GM23248 (cell line): ENCODE measurements around the gene SORT1. TPM values are rescaled to one million over a fixed set of nuclear protein-coding genes. Genes with fewer than 3 reads are reported as not detected.

Experiments used
- DNase-seq: peaks from one replicate; pipeline ENCODE4 v3.0.0-alpha.2; 2015
- H2AFZ ChIP-seq: fragments of 200-600 bp; sonication (generic); 2 replicates; pipeline ENCODE4 v1.6.1; 2016; ENCODE audit warnings: antibody characterized with exemption
- H3F3A ChIP-seq: fragments of 200-600 bp; sonication (generic); 2 replicates; pipeline ENCODE4 v1.6.1; 2016; ENCODE audit warnings: mild to moderate bottlenecking, antibody characterized with exemption, mixed run types; ENCODE audit not compliant: insufficient read depth
- H3K27ac ChIP-seq: fragments of 200-600 bp; sonication (generic); 2 replicates; pipeline ENCODE4 v1.5.1; 2016; ENCODE audit warnings: mild to moderate bottlenecking
- H3K27me3 ChIP-seq: fragments of 200-600 bp; sonication (generic); replicated peaks from 2 replicates; pipeline ENCODE4 v1.6.1; 2016; ENCODE audit warnings: mild to moderate bottlenecking; ENCODE audit not compliant: insufficient read depth
- H3K36me3 ChIP-seq: fragments of 200-600 bp; sonication (generic); 2 replicates; pipeline ENCODE4 v1.6.1; 2016; ENCODE audit warnings: low read depth, mild to moderate bottlenecking
- H3K4me1 ChIP-seq: fragments of 200-600 bp; sonication (generic); 2 replicates; pipeline ENCODE4 v1.6.1; 2016; ENCODE audit warnings: mild to moderate bottlenecking; ENCODE audit not compliant: insufficient read depth
- H3K4me2 ChIP-seq: fragments of 200-600 bp; sonication (generic); one replicate; pipeline ENCODE4 v1.6.1; 2016; ENCODE audit warnings: mild to moderate bottlenecking; ENCODE audit not compliant: unreplicated experiment
- H3K4me3 ChIP-seq: fragments of 200-600 bp; sonication (generic); 2 replicates; pipeline ENCODE4 v1.5.1; 2016; ENCODE audit warnings: mild to moderate bottlenecking
- H3K79me2 ChIP-seq: fragments of 200-600 bp; sonication (generic); 2 replicates; pipeline ENCODE4 v1.6.1; 2016; ENCODE audit warnings: mild to moderate bottlenecking; ENCODE audit not compliant: insufficient read depth
- H3K9ac ChIP-seq: fragments of 200-600 bp; sonication (generic); 2 replicates; pipeline ENCODE4 v1.6.1; 2016; ENCODE audit warnings: mild to moderate bottlenecking
- H3K9me2 ChIP-seq: fragments of 200-600 bp; sonication (generic); 2 replicates; pipeline ENCODE4 v1.6.1; 2016; ENCODE audit warnings: mixed run types, mild to moderate bottlenecking, moderate library complexity; ENCODE audit not compliant: insufficient read depth
- H3K9me3 ChIP-seq: fragments of 200-600 bp; sonication (generic); one replicate; pipeline ENCODE4 v1.6.1; 2017; ENCODE audit warnings: low read depth
- H4K20me1 ChIP-seq: fragments of 200-600 bp; sonication (generic); 2 replicates; pipeline ENCODE4 v1.6.0; 2016; ENCODE audit not compliant: insufficient read depth
- EZH2 ChIP-seq: fragments of 200-600 bp; sonication (generic); IDR thresholded peaks from 2 replicates; pipeline ENCODE4 v1.6.1; 2018; ENCODE audit warnings: antibody characterized with exemption, mild to moderate bottlenecking; ENCODE audit not compliant: insufficient read depth, poor library complexity, severe bottlenecking
- EZH2phosphoT487 ChIP-seq: fragments of 200-600 bp; sonication (generic); IDR thresholded peaks from 2 replicates; pipeline ENCODE4 v1.6.1; 2018; ENCODE audit warnings: antibody characterized with exemption, moderate library complexity, mild to moderate bottlenecking, low read depth; ENCODE audit not compliant: insufficient read depth
- WGBS, 2 experiments: methylation state at CpG; one replicate each; pipeline ENCODE4 v1.1.6; 2015 to 2017; ENCODE audit warnings: low lambda C conversion rate in 2 of 2, low coverage in 1 of 2; ENCODE audit errors: missing lambda C conversion rate in 2 of 2; 5-methylcytosine and 5-hydroxymethylcytosine counted together
- in situ Hi-C: fragments of 300-500 bp; cut with MboI; formaldehyde crosslinking; loops from 2 replicates; pipeline ENCODE4 v1.15.0; 2020
- polyA plus RNA-seq: library from polyadenylated mRNA; unstranded; fragments of >200 nt; fragmentation: Nextera tagmentation; extraction: Ambion mirVana; gene quantifications from 2 replicates; pipeline ENCODE4 v1.2.1, GENCODE V29; 2016
- total RNA-seq: library from RNA; depleted of rRNA; stranded (reverse); fragments of >200 nt; shearing (Covaris generic); gene quantifications from 2 replicates; pipeline ENCODE4 v1.2.3, GENCODE V29; 2014

Gene SORT1
- total and polyA plus RNA-seq, 2 experiments from 2014 or later: 7.1 to 8.4 TPM

- in situ Hi-C loops: no loop called here
- Histone ChIP-seq H3F3A (peaks cover 42% of the 10 kb centered on the region), H3K9me2 (no peaks in the 10 kb centered on the region), H4K20me1 (no peaks in the 10 kb centered on the region), H3K4me1 (peaks cover 51% of the 10 kb centered on the region), H3K27ac (peak overlapping the region; percentile 89), H3K36me3 (no peaks in the 10 kb centered on the region), H2AFZ (peak overlapping the region; percentile 52; the same call in 1 of the 2 replicates), H3K27me3 (no peaks in the 10 kb centered on the region), H3K4me2 (peak overlapping the region; percentile 14), H3K9me3 (no peaks in the 10 kb centered on the region), H3K79me2 (no peaks in the 10 kb centered on the region), H3K4me3 (no peak overlapping the region), H3K9ac (no peak overlapping the region)
- DNase-seq: no peak
- WGBS, 2 experiments: 99% methylated on average over 6 of the region's 6 CpGs
- TF ChIP-seq EZH2: no peak
- TF ChIP-seq EZH2phosphoT487: no peak
Observed at GRCh38 chr1:109372281-109372680, 25.4 kb downstream of the SORT1 start.

GRCh38 chr1:109371341-109371739 is 26.4 kb downstream of the SORT1 start:
- peak; percentile 93 for DNase-seq
- Histone ChIP-seq H3K79me2 (no peaks in the 10 kb centered on the region), H3F3A (peaks cover 42% of the 10 kb centered on the region), H3K4me3 (peak overlapping the region; percentile 34), H3K4me1 (peaks cover 49% of the 10 kb centered on the region), H3K9me2 (no peaks in the 10 kb centered on the region), H3K27me3 (no peaks in the 10 kb centered on the region), H3K36me3 (no peaks in the 10 kb centered on the region), H3K4me2 (peak overlapping the region; percentile 81), H3K9ac (peak overlapping the region; percentile 58), H3K27ac (peak overlapping the region; percentile 89), H3K9me3 (no peaks in the 10 kb centered on the region), H2AFZ (peak overlapping the region; percentile 52), H4K20me1 (no peaks in the 10 kb centered on the region)
- 19 to 20% methylated on average over 4 of the region's 4 CpGs for WGBS, 2 experiments
- TF ChIP-seq EZH2phosphoT487: no peak
- no peak for TF ChIP-seq EZH2
- in situ Hi-C loops: no loop called here

- Histone ChIP-seq H3F3A (peaks cover 42% of the 10 kb centered on the region), H3K27me3 (no peaks in the 10 kb centered on the region), H3K9me2 (no peaks in the 10 kb centered on the region), H2AFZ (peak overlapping the region; percentile 52), H3K4me1 (peaks cover 47% of the 10 kb centered on the region), H3K9ac (peak overlapping the region; percentile 58), H3K79me2 (no peaks in the 10 kb centered on the region), H3K27ac (peak overlapping the region; percentile 89), H3K4me2 (peak overlapping the region; percentile 81), H3K4me3 (peak overlapping the region; percentile 34), H4K20me1 (no peaks in the 10 kb centered on the region), H3K9me3 (no peaks in the 10 kb centered on the region), H3K36me3 (no peaks in the 10 kb centered on the region)
- peak; percentile 89 for DNase-seq
- 68 to 70% methylated on average over 7 of the region's 7 CpGs for WGBS, 2 experiments
- TF ChIP-seq EZH2 (no peak), EZH2phosphoT487 (no peak)
- in situ Hi-C loops: no loop called here
Observed at GRCh38 chr1:109370712-109371340, 26.9 kb downstream of the SORT1 start.

- Histone ChIP-seq H3F3A (peaks cover 33% of the 10 kb centered on the region), H3K4me2 (peak overlapping the region; percentile 81), H4K20me1 (no peaks in the 10 kb centered on the region), H3K27ac (peak overlapping the region; percentile 89), H3K9me2 (no peaks in the 10 kb centered on the region), H2AFZ (peak overlapping the region; percentile 27), H3K79me2 (no peaks in the 10 kb centered on the region), H3K9ac (no peak overlapping the region), H3K9me3 (no peaks in the 10 kb centered on the region), H3K27me3 (no peaks in the 10 kb centered on the region), H3K4me3 (no peak overlapping the region), H3K4me1 (peaks cover 40% of the 10 kb centered on the region), H3K36me3 (no peaks in the 10 kb centered on the region)
- WGBS, 2 experiments: 80 to 82% methylated on average over 6 of the region's 6 CpGs
- TF ChIP-seq EZH2phosphoT487 (no peak), EZH2 (no peak)
- in situ Hi-C loops: no loop called here
- DNase-seq: peak; percentile 59
Observed at GRCh38 chr1:109369167-109369746, 28.5 kb downstream of the SORT1 start.
